ENCODE measurements around the gene CUX1. TPM values are rescaled to one million over a fixed set of nuclear protein-coding genes. Genes with fewer than 3 reads are reported as not detected.
"Not testable (repeated sequence)": the region's sequence is repeated elsewhere in the genome, so short reads cannot be mapped to it uniquely, and the experiment has no call there.

CUX1 gene
- polyA plus RNA-seq, 3 donors = 22.4 to 47.5 (median 40.9) TPM

- 1% methylated on average over 47 to 69 of the region's 69 CpGs for WGBS, 3 donors
Measured at GRCh38 chr7:102287111-102287980, 469.9 kb downstream of the CUX1 start.

DNA sequence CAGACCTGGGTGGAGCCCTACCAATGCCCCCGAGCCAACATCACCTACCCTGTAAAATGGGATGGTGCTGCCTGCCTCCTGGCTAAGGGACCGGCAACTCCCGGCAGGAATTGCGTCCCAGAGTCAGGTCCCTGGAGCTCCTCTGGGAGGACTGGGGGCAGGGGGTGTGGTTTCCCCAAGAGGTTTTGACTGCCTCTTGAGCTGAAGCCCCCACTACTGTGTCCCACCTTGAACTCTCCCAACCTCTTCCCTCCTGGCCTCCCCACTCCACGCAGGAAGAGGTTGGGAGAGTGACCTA, 470.5 kb downstream of the CUX1 start:
- no peak overlapping the region for H3K27ac ChIP-seq (ENCODE audit: low read depth, low read length)
- WGBS, 3 donors = 8 to 29% (median 23%) methylated on average over 5 of the region's 5 CpGs

More at GRCh38 chr7:102287111-102287980, 469.9 kb downstream of the CUX1 start:
- H3K27ac ChIP-seq (ENCODE audit: low read depth, low read length) = no peak overlapping the region

DNA sequence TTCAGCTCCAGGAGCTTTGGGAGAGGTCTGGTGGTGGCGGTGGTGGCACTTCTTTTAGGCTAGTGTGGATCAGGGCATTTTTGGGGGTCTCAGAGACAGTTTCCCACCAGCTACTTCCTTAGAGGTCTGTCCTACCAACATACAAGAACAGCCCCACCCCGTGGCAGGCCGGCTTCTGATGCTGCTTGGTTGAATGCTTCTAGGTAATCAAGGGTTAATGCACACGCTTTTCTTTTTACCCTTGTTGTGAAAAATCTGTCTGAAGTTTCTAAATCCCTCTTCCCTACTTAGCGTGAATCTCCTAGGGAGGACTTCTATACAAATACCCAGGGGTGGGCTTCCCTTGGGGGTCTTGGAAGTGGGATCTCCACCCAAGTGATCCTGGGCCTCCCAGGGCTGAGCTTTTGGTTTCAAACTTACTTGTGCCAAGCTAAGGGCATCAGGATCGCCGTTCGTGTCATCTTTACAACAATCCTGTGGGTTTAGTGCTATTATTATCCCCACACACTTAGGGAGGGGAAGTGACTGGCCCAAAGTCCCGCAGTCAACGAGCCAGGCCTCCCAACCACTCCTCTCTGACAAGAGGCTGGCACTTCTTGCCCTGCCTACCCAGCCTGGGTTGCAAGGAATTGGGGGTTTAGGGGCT, 471.0 kb downstream of the CUX1 start:
- H3K27ac ChIP-seq (ENCODE audit: low read depth, low read length) = no peak overlapping the region
- 28 to 47% (median 36%) methylated on average over 10 of the region's 10 CpGs for WGBS, 3 donors

- H3K27ac ChIP-seq (ENCODE audit: low read depth, low read length) = no peak overlapping the region
- 78 to 89% (median 78%) methylated on average over 9 of the region's 9 CpGs for WGBS, 3 donors
Measured at GRCh38 chr7:102289057-102289456, 471.6 kb downstream of the CUX1 start.

- 73 to 75% (median 73%) methylated on average over 18 of the region's 18 CpGs for WGBS, 3 donors
- H3K27ac ChIP-seq (ENCODE audit: low read depth, low read length) = no peak overlapping the region
Measured at GRCh38 chr7:102291056-102291915, 473.9 kb downstream of the CUX1 start.

DNA sequence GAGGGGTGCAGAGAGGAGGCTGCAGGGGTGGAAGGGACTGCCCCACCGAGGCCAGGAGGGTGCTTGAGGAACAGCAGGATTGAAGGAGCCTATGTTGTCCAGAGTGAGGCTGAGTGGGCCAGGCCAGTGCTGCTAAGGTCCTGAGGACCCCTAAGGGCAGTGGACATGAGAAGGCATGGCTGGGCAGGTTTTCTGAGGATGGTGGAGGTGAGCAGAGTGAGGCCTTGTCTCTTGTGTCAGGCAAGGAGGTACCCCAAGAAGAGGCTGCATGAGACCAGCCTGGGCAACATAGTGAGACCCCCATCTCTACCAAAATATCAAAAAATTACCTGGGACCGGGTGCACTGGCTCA, 474.5 kb downstream of the CUX1 start:
- WGBS, 3 donors = 67 to 83% (median 81%) methylated on average over 2 of the region's 2 CpGs
- no peak overlapping the region for H3K27ac ChIP-seq (ENCODE audit: low read depth, low read length)

GRCh38 chr7:102292813-102293798, 475.7 kb downstream of the CUX1 start:
- no peak overlapping the region for H3K27ac ChIP-seq (ENCODE audit: low read depth, low read length)
- 24 to 46% (median 41%) methylated on average over 34 to 36 of the region's 36 CpGs for WGBS, 3 donors

GRCh38 chr7:102294589-102294988, 477.2 kb downstream of the CUX1 start:
- 88 to 95% (median 95%) methylated on average over 3 of the region's 3 CpGs for WGBS, 3 donors
- H3K27ac ChIP-seq (ENCODE audit: low read depth, low read length) = no peak overlapping the region

DNA sequence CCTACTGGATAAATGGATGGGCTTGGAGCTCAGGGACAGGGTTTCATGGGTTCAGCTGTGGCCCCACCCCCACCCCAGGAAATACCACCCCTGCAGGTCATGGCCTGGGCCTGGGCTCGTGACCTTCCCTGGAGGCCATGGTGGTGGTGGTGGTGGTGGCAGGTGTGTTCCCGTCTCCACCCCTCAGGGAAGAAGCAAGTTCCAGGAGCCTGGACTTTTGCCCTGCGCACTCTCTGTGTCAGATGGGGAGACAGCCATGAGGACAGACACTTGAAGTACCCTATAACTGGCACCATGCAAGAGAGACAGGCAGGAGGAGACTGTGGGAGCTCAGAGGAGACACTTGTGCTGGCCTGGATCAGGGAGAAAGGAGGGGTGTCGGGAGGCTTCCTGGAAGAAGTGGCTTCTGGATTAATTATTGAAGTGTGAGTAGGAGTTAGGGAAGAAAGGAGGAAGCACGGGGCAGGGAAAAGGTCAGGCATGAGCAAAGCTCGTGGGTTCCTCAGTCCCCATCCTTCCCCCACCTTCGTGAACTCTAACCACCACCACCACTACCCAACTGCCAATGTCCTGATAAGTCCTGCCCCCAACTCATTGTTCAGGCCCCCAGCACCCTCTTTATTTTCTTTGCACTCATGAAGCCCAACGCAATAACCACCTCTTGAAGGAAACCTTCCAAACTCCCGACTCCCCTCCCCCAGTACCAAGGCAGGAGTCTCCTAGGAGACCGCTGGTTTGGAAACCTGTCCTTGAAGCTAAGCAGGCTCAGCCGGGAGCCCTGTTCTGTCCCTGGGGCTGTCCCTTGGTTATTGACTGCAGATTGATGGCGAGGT, 478.1 kb downstream of the CUX1 start:
- 72 to 79% (median 78%) methylated on average over 12 of the region's 12 CpGs for WGBS, 3 donors
- no peak overlapping the region for H3K27ac ChIP-seq (ENCODE audit: low read depth, low read length)

DNA sequence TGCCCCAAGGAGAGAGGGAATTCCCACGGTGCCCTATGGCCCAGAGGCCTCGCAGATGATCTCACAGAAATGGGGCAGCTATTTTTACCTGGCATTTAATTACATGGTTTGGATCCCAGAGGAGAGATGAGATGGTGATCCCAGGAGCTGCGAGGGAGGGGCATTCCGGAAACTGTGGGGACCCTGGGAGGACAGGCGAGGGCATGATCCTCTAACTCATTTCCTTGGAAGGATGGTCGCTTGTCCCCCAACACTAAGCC, 478.7 kb downstream of the CUX1 start:
- WGBS, 3 donors = 81 to 88% (median 84%) methylated on average over 6 of the region's 6 CpGs
- H3K27ac ChIP-seq (ENCODE audit: low read depth, low read length) = no peak overlapping the region

GRCh38 chr7:102296514-102296913, 479.1 kb downstream of the CUX1 start:
- WGBS, 3 donors = 88 to 92% (median 90%) methylated on average over 7 of the region's 7 CpGs

DNA sequence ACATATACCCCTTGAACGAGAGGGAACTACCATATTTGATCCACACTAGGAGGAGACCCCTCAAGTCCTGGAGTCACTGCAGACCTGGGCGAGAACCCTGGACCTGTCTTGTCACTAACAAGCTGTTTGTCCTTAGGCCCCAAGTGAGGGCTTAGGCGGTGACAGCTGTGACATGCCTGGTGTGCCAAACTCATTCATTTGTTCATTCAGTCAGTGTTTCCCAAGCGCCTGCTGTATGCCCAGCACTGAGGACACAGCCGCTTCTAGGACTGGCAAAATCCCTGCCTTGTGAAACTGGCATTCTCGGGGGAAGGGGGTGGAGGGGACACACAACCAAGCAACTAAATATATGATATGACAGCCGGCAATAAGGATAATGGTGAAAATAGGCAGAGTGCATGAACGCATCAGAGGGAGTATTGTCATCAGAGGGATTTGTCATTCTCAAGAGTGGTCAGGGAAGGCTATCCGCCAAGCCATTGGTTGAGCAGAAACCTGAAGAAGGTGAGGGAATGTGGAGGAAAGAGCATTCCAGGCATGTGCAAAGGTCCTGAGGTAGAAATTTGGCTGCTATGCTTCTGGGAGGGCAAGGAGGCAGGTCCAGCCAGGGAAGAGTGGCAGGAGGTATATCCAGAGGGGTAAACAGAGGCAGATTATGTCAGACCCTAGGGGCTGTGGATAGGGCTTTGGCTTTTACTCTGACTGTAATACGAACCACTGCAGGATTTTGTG, 480.2 kb downstream of the CUX1 start:
- 90 to 95% (median 94%) methylated on average over 10 of the region's 10 CpGs for WGBS, 3 donors
- no peak overlapping the region for H3K27ac ChIP-seq (ENCODE audit: low read depth, low read length)

More at GRCh38 chr7:102296514-102296913, 479.1 kb downstream of the CUX1 start:
- no peak overlapping the region for H3K27ac ChIP-seq (ENCODE audit: low read depth, low read length)

DNA sequence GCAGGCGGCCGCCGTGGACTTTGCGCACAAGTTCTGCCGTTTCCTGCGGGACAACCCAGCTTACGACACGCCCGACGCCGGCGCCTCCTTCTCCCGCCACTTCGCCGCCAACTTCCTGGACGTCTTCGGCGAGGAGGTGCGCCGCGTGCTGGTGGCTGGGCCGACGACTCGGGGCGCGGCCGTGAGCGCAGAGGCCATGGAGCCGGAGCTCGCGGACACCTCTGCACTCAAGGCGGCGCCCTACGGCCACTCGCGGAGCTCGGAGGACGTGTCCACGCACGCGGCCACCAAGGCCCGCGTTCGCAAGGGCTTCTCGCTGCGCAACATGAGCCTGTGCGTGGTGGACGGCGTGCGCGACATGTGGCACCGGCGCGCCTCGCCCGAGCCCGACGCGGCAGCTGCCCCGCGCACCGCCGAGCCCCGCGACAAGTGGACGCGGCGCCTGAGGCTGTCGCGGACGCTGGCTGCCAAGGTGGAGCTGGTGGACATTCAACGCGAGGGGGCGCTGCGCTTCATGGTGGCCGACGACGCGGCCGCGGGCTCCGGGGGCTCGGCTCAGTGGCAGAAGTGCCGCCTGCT, 483.3 kb downstream of the CUX1 start:
- 39 to 65% (median 64%) methylated on average over 55 to 84 of the region's 84 CpGs for WGBS, 3 donors
- H3K27ac ChIP-seq (ENCODE audit: low read depth, low read length) = no peak overlapping the region

DNA sequence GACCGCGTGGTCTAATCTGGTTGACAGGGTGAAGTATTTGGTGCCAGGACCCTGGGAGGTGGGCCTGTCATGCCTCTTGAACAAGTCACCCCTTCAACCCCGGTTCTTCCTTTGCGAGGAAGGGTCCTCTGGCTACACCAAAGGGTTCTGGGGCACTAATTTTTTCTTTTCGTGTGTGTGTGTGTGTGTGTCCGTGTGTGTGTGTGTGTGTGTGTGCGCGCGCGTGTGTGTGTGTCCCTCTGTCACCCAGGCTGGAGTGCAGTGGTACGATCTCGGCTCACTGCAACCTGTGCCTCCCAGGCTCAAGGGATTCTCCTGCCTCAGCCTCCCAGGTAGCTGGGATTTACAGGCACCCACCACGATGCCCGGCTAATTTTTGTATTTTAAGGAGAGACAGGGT, 483.9 kb downstream of the CUX1 start:
- not testable (repeated sequence) for H3K27ac ChIP-seq (ENCODE audit: low read depth, low read length)
- 94 to 95% (median 95%) methylated on average over 14 of the region's 14 CpGs for WGBS, 3 donors

- H3K27ac ChIP-seq (ENCODE audit: low read depth, low read length) = no peak overlapping the region
- 90 to 95% (median 92%) methylated on average over 6 of the region's 6 CpGs for WGBS, 3 donors
Measured at GRCh38 chr7:102302025-102302424, 484.6 kb downstream of the CUX1 start.

DNA sequence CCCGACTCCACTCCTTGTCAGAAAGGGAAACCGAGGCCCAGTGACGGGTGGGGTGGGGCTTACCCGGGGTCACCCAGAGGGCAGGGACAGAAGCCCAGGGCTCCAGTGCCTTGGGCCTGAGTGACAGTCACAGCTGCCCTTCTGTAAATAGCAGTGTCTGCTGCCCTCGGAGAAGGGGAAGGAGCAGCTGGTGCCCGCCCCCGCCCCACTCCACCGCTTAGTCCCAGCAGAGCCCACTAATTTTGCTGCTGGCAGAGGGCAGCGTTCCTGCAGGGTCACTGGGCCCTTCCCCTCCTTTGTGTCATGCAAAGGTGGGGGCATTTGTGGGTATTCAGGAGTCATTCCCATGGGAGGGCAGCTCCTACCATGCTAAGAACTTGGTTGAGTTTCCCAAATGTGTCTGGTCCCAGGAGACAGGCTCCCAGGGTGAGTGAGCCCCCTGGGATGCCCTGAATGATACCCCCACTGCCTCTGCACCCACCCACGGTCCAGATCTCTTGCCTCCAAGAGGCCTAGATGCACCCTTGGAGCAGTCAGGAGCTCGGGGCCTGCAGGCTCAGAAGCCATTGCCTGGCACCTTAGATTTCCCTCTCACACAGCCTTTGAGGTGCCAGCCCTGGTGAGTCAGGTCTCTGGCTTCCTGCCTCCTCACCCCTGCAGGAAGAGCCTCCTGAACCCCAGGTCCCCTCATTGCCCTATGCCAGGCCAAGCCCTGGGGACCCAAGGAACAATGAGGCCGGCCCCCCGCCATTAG, 486.4 kb downstream of the CUX1 start:
- no peak overlapping the region for H3K27ac ChIP-seq (ENCODE audit: low read depth, low read length)
- 79 to 81% (median 79%) methylated on average over 12 to 13 of the region's 13 CpGs for WGBS, 3 donors
